ENCODE measurements around the gene HECTD3. TPM values are rescaled to one million over a fixed set of nuclear protein-coding genes. Genes with fewer than 3 reads are reported as not detected.

Gene HECTD3
- total and polyA plus RNA-seq, 2 experiments from 2014 or later: 27.6 to 39.1 TPM

DNA sequence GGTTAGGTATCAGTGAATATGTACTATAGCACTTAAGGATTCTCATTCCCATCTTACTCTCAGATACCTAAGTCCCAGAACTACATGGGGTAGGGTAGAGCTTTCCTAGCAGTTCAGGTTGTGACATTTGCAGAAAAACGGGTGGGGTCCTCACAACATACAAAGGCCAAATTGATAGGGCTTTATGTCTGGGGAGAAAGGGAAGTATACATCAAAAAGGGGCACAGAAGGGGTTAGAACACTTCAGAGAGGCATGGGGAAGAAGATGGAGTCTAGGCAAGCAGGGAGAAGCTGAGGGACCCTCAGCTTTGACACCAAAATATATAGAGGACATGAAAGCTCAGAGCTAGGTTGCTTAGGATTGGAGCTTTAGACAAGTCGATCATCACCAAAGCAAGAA, 4.6 kb upstream of the HECTD3 start:
- Histone ChIP-seq H3K36me3 (replicated peaks; ENCODE audit: insufficient read depth, low read depth) (no peaks in the 10 kb centered on the region), H3K27ac (no peak overlapping the region), H3K27me3 (no peaks in the 10 kb centered on the region), H3K4me1 (ENCODE audit: insufficient read depth) (peaks cover 11% of the 10 kb centered on the region), H4K20me1 (ENCODE audit: insufficient read depth, poor library complexity, severe bottlenecking) (no peaks in the 10 kb centered on the region), H3K9me3 (ENCODE audit: low read depth) (no peaks in the 10 kb centered on the region), H3K4me3 (no peak overlapping the region), H3K79me2 (peaks cover 18% of the 10 kb centered on the region), H3K4me2 (no peak overlapping the region), H3K9me2 (replicated peaks; ENCODE audit: insufficient read depth) (no peaks in the 10 kb centered on the region), H2AFZ (no peak overlapping the region)
- DNase-seq (ENCODE audit: low spot score): no peak
- TF ChIP-seq EZH2 (IDR thresholded peaks at IDR 0.05; ENCODE audit: borderline replicate concordance): no peak
- TF ChIP-seq EZH2phosphoT487 (IDR thresholded peaks at IDR 0.05; ENCODE audit: low read depth, severe bottlenecking, unreplicated experiment): no peak
- TF ChIP-seq, protein P1, sequence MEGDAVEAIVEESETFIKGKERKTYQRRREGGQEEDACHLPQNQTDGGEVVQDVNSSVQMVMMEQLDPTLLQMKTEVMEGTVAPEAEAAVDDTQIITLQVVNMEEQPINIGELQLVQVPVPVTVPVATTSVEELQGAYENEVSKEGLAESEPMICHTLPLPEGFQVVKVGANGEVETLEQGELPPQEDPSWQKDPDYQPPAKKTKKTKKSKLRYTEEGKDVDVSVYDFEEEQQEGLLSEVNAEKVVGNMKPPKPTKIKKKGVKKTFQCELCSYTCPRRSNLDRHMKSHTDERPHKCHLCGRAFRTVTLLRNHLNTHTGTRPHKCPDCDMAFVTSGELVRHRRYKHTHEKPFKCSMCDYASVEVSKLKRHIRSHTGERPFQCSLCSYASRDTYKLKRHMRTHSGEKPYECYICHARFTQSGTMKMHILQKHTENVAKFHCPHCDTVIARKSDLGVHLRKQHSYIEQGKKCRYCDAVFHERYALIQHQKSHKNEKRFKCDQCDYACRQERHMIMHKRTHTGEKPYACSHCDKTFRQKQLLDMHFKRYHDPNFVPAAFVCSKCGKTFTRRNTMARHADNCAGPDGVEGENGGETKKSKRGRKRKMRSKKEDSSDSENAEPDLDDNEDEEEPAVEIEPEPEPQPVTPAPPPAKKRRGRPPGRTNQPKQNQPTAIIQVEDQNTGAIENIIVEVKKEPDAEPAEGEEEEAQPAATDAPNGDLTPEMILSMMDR (IDR thresholded peaks at IDR 0.05; ENCODE audit: poor library complexity): no peak
- 87% methylated on average over 2 of the region's 2 CpGs for whole genome bisulfite sequencing (ENCODE audit: low lambda C conversion rate, missing lambda C conversion rate)

DNA sequence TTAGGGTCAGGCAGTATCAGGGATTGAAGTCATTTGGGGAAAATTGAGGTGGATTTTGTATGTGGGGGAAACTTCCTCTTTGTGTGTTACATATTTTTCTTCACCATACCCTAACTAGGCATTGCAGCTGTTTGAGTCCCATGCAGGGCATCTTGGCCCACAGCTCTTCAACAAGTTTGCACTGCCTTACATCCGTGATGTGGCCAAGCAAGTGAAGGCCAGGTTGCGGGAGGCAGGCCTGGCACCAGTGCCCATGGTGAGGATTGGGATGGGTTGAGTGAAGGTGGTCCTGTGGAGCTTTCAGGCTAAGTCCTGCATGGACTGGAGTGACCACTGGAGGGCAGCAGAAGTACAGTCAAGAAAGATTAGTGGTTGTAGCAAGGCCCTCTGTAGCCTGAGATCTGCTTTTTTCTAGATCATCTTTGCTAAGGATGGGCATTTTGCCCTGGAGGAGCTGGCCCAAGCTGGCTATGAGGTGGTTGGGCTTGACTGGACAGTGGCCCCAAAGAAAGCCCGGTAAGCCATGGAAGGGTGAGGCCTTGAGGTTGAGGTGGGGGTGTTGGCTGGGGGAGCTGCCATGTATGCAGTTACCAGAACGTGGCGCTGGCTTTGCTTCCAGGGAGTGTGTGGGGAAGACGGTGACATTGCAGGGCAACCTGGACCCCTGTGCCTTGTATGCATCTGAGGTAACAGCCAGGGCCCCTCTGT, 3.4 kb upstream of the HECTD3 start:
- peaks cover 16% of the 10 kb centered on the region for H3K4me1 ChIP-seq (ENCODE audit: insufficient read depth)
- H3K79me2 ChIP-seq: peaks cover 30% of the 10 kb centered on the region
- DNase-seq (ENCODE audit: low spot score): peak; percentile 89
- H4K20me1 ChIP-seq (ENCODE audit: insufficient read depth, poor library complexity, severe bottlenecking): peaks cover 3% of the 10 kb centered on the region
- WGBS (ENCODE audit: low lambda C conversion rate, missing lambda C conversion rate): 59% methylated on average over 6 of the region's 6 CpGs
- H3K9me3 ChIP-seq (ENCODE audit: low read depth): no peaks in the 10 kb centered on the region
- H3K36me3 ChIP-seq (replicated peaks; ENCODE audit: insufficient read depth, low read depth): no peaks in the 10 kb centered on the region
- no peaks in the 10 kb centered on the region for H3K27me3 ChIP-seq
- H3K4me3 ChIP-seq: no peak overlapping the region
- H3K4me2 ChIP-seq: no peak overlapping the region
- TF ChIP-seq EZH2phosphoT487 (IDR thresholded peaks at IDR 0.05; ENCODE audit: low read depth, severe bottlenecking, unreplicated experiment): no peak
- TF ChIP-seq, protein P1 (IDR thresholded peaks at IDR 0.05; ENCODE audit: poor library complexity): peak; percentile 92
- H2AFZ ChIP-seq: no peak overlapping the region
- no peaks in the 10 kb centered on the region for H3K9me2 ChIP-seq (replicated peaks; ENCODE audit: insufficient read depth)
- no peak overlapping the region for H3K27ac ChIP-seq

DNA sequence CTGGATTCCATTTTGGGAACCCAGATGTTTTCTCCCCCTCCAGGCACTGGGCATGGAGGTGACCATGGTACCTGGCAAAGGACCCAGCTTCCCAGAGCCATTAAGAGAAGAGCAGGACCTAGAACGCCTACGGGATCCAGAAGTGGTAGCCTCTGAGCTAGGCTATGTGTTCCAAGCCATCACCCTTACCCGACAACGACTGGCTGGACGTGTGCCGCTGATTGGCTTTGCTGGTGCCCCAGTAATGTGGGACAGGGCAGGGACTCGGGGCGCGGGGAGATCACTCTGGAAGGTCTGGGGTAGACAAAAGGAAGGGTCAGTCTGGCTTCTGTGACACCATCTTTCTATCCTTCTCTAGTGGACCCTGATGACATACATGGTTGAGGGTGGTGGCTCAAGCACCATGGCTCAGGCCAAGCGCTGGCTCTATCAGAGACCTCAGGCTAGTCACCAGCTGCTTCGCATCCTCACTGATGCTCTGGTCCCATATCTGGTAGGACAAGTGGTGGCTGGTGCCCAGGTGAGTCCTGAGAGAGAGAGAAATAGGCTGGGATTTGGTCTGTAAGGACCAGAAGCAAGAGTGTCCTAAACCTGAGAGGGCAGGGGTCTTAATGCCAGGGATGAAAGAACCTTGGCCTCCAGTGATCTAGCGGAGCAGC, 2.6 kb upstream of the HECTD3 start:
- Histone ChIP-seq H3K9me3 (ENCODE audit: low read depth) (no peaks in the 10 kb centered on the region), H3K4me3 (no peak overlapping the region), H3K9me2 (replicated peaks; ENCODE audit: insufficient read depth) (no peaks in the 10 kb centered on the region), H3K27ac (no peak overlapping the region), H3K4me2 (peak overlapping the region; percentile 87), H3K4me1 (ENCODE audit: insufficient read depth) (peaks cover 16% of the 10 kb centered on the region), H2AFZ (no peak overlapping the region), H3K79me2 (peaks cover 31% of the 10 kb centered on the region), H3K36me3 (replicated peaks; ENCODE audit: insufficient read depth, low read depth) (no peaks in the 10 kb centered on the region), H3K27me3 (no peaks in the 10 kb centered on the region), H4K20me1 (ENCODE audit: insufficient read depth, poor library complexity, severe bottlenecking) (peaks cover 3% of the 10 kb centered on the region)
- WGBS (ENCODE audit: low lambda C conversion rate, missing lambda C conversion rate): 87% methylated on average over 12 of the region's 12 CpGs
- no peak for TF ChIP-seq EZH2phosphoT487 (IDR thresholded peaks at IDR 0.05; ENCODE audit: low read depth, severe bottlenecking, unreplicated experiment)
- no peak for TF ChIP-seq EZH2 (IDR thresholded peaks at IDR 0.05; ENCODE audit: borderline replicate concordance)
- TF ChIP-seq, protein P1 (IDR thresholded peaks at IDR 0.05; ENCODE audit: poor library complexity): no peak
- DNase-seq (ENCODE audit: low spot score): no peak
